ENCODE data around the gene NTN3. TPM values are rescaled to one million over a fixed set of nuclear protein-coding genes. Genes with fewer than 3 reads are reported as not detected.

Gene NTN3
- total and polyA plus RNA-seq, 2 of the 4 experiments (the other 2 are of a cell fraction) = 0.18 to 0.38 TPM

GRCh38 chr16:2459647-2460390 is 11.3 kb upstream of the NTN3 start, which contains the start of gene TEDC2:
Gene TEDC2 (plus strand): TSS chr16:2460109. CDS start chr16:2460145, 36 bp downstream.
- H2AK5ac ChIP-seq (ENCODE audit: low read depth, low read length) = peak within 1 kb of the TSS; percentile 36
- H2AFZ ChIP-seq (replicated peaks; ENCODE audit: low read length, poor library complexity) = peak within 1 kb of the TSS; percentile 95
- peak within 1 kb of the TSS; percentile 81 for H3K14ac ChIP-seq (replicated peaks; ENCODE audit: low read depth, low read length)
- peak within 1 kb of the TSS; percentile 37 to 60; a peak in 3 of 4 replicates for H4K8ac ChIP-seq (ENCODE audit: low read depth in 2 of 2, low read length in 2 of 2)
- peaks cover 7% of the 10 kb centered on the region; the same call in 1 of the 2 replicates for H3K4me1 ChIP-seq (ENCODE audit: control insufficient read depth, insufficient read depth, low read length)
- no peak within 1 kb of the TSS for H2BK120ac ChIP-seq (ENCODE audit: low read depth, low read length)
- WGBS, 2 experiments (ENCODE audit: extremely low coverage in 2 of 2, insufficient read length in 1 of 2) = 1% methylated on average over 30 of the region's 66 CpGs; no CpG with 5 or more reads in 1 of the 2 experiments
- dilution Hi-C loops (cut with HindIII; ENCODE audit: low sequenced_read_pairs, unreplicated experiment) (no loop called here), intact Hi-C loops (cut with micrococcal nuclease) (no loop called here), in situ Hi-C loops (cut with MboI; ENCODE audit: low sequenced_read_pairs) (no loop called here)
- H3K79me1 ChIP-seq (ENCODE audit: low read depth in 1 of 2, low read length in 2 of 2) = peaks cover 3 to 43% of the 10 kb centered on the region in 2 experiments; a peak in 1 of 4 replicates
- no peak within 1 kb of the TSS for H2BK15ac ChIP-seq (ENCODE audit: low read depth, low read length)
- H3K56ac ChIP-seq (ENCODE audit: extremely low read depth, insufficient read depth, low read length) = no peak within 1 kb of the TSS
- CTCF ChIA-PET = no interaction called here
- peak within 1 kb of the TSS; percentile 70 for H3K23ac ChIP-seq (ENCODE audit: low read depth, low read length)
- peak within 1 kb of the TSS; percentile 53 for H3K4me3 ChIP-seq (ENCODE audit: insufficient read depth, low read depth, low read length)
- H3K9me1 ChIP-seq (ENCODE audit: insufficient read depth, low read length) = no peaks in the 10 kb centered on the region; the same call in 1 of the 2 replicates
- peak within 1 kb of the TSS; percentile 10; the same call in 1 of the 2 replicates for H3K27ac ChIP-seq (ENCODE audit: insufficient read depth, low read length)
- H3K18ac ChIP-seq (ENCODE audit: low read depth, low read length) = no peak within 1 kb of the TSS
- POLR2A ChIA-PET (ENCODE audit: unreplicated experiment) = interaction anchor here (0.6 kb wide), 1 partner anchor 31 kb away, joined by 3 read pairs; the partner anchor contains the start of gene CCNF
- H4K91ac ChIP-seq (ENCODE audit: insufficient read depth, low read depth, low read length) = no peak within 1 kb of the TSS
- H2AK9ac ChIP-seq (replicated peaks; ENCODE audit: low read depth, low read length, poor library complexity) = peak within 1 kb of the TSS; percentile 91
- peak within 1 kb of the TSS; percentile 61; the same call in 1 of the 2 replicates for H4K5ac ChIP-seq (ENCODE audit: low read depth, low read length)
- H3K4ac ChIP-seq (ENCODE audit: low read depth, low read length) = peak within 1 kb of the TSS; percentile 77
- BruUV-seq (replicated peaks) = no TSS peak
- DNase-seq = peak; percentile 85
- TF ChIP-seq MXI1 (IDR thresholded peaks at IDR 0.05; ENCODE audit: borderline replicate concordance, low read depth, low read length) (peak; percentile 97), RAD21 (IDR thresholded peaks at IDR 0.05; ENCODE audit: low read length) (no peak)
- H3K9me3 ChIP-seq (ENCODE audit: control insufficient read depth, insufficient read depth, low read length) = no peaks in the 10 kb centered on the region
- no peaks in the 10 kb centered on the region; the same call in 1 of the 2 replicates for H4K20me1 ChIP-seq (ENCODE audit: insufficient read depth, low read length)
- H2BK5ac ChIP-seq (ENCODE audit: low read depth, low read length, poor library complexity, severe bottlenecking) = peak within 1 kb of the TSS; percentile 6
- H2BK20ac ChIP-seq (ENCODE audit: low read depth, low read length) = no peak within 1 kb of the TSS
- H3K4me2 ChIP-seq (ENCODE audit: low read depth, low read length) = peak within 1 kb of the TSS; percentile 93
- ATAC-seq (ENCODE audit: low read depth) = peak; percentile 99
- H3K36me3 ChIP-seq (ENCODE audit: control insufficient read depth, insufficient read depth, low read length) = peaks cover 15% of the 10 kb centered on the region
- H3K9ac ChIP-seq (ENCODE audit: low read depth, low read length) = peak within 1 kb of the TSS; percentile 56
- no peaks in the 10 kb centered on the region for H3K27me3 ChIP-seq (ENCODE audit: control insufficient read depth, insufficient read depth, low read length)

Measured in IMR-90 (cell line).